ENCODE data around the gene HOXD12. TPM values are rescaled to one million over a fixed set of nuclear protein-coding genes. Genes with fewer than 3 reads are reported as not detected.

Gene HOXD12
- total RNA-seq, 2 experiments from 2014 or later: not detected

DNA sequence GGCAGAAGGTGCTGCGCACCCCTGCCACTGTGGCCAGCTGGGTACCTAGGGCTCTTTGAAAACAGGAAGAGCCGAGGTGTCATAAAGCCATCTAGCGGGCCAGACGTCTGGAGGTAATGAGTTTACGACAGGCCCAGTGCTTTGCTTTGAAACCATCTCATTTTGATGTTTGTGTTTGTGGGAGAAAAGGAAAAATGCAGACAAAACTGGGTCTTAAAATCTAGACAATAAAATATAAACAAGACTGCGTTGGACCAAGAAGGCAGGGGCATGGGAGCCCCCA lies 26.1 kb downstream of the HOXD12 start:
- CTCF ChIA-PET: interaction anchor here (2.4 kb wide), 1 partner anchor 525 kb away, joined by 19 read pairs; no protein-coding TSS in a partner anchor
- POLR2A ChIA-PET: no interaction called here

DNA sequence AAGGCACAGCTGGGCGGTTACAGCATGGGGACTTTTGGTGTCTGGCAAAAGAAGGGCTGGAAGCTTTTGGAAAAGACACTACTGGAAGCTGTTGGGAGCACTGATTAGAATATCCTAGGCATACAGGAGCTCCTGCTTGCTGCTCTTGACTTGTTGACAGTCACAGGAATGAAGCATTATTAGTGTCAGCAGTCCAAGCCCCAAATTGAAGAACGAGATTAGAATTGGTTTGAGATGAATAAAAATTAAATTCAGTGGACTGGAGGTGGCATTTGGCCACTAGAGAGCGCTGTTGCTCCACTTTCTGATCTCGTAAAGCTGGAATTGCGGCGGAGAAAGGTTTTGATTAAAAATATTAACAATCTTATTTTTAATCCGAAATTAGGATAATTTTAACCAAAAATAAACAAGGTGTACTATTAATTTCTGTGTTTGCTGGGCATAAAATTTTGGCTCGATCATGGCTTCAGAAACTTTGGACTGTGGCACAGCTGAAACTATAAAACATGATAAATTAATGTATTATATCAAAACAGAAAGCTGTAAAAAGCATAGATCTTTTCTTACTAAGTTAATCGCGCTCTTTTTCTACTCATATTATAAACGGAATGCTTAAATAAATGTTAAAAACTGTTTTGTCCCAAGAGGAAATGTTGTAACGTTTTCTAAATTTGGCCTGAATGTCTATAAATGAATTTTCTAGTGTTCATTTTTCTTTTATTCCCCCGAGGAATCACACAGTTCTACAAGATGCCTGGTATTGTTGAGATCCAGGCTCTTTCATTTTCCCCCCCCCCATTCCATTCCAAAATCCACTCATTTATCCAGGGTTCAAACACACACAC lies 27.6 kb downstream of the HOXD12 start:
- ChIA-PET POLR2A (interaction anchor here (1.2 kb wide), 1 partner anchor 328 kb away, joined by 3 read pairs; no protein-coding TSS in a partner anchor), CTCF (interaction anchor here (0.6 to 2.8 kb wide), 20 partner anchors 14 to 1034 kb away, joined by 3 to 19 read pairs (median 4); no protein-coding TSS in a partner anchor)

GRCh38 chr2:176127774-176128072 lies 28.1 kb downstream of the HOXD12 start:
- ChIA-PET CTCF (interaction anchor here (1.0 to 2.8 kb wide), 12 partner anchors 14 to 1033 kb away, joined by 3 to 19 read pairs (median 4); no protein-coding TSS in a partner anchor), POLR2A (interaction anchor here (1.2 kb wide), 1 partner anchor 327 kb away, joined by 3 read pairs; no protein-coding TSS in a partner anchor)

DNA sequence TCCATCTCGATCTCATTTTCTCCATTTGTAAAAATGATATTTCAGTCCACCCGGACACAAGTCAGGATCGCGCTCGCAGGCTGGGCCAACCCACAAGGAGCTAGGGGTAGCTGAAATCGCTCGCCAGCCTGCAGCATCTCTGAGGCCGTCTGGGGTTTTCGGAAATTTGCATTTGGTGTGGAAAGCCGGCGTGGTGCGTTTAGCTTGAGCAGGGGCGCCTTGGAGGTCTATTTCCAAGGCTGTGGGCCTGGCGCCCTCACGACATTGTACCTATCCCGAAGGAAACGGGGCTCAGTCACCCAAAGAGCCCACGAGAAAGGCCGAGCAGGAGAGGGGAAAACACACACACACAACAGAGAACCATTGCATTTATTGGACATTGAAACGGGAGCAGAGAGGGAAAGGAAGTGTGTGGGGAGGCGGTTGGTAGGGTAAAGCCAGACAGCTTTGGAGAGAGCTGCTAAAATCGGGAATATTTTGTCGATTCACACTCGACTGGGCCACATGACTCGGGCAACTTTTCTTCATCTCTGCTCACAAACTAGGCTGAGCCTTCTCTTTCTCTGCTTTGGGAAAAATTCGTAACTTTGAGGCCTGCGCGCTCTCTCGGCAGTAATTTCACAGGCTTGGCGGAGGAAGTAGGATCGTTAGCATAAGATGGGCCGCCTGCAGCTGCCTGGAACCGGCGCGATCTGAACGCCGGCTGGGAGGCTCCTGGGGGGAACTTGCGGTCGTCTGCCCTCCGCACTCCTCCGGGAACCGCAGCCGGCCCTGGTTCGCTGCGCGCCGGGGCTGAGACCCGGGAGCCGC lies 28.8 kb downstream of the HOXD12 start:
- ChIA-PET CTCF (interaction anchor here (0.9 to 2.8 kb wide), 8 partner anchors 12 to 1019 kb away, joined by 3 to 16 read pairs (median 4); no protein-coding TSS in a partner anchor), POLR2A (no interaction called here)

- CTCF ChIA-PET: interaction anchor here (0.9 to 2.8 kb wide), 3 partner anchors 11 to 523 kb away, joined by 4 to 16 read pairs (median 6); no protein-coding TSS in a partner anchor
- POLR2A ChIA-PET: no interaction called here
Observed at GRCh38 chr2:176128982-176129796, 29.6 kb downstream of the HOXD12 start, which contains the start of gene HOXD8. TSS of gene HOXD8 (plus strand) at chr2:176129705. CDS start at chr2:176130367, 662 bp downstream.

DNA sequence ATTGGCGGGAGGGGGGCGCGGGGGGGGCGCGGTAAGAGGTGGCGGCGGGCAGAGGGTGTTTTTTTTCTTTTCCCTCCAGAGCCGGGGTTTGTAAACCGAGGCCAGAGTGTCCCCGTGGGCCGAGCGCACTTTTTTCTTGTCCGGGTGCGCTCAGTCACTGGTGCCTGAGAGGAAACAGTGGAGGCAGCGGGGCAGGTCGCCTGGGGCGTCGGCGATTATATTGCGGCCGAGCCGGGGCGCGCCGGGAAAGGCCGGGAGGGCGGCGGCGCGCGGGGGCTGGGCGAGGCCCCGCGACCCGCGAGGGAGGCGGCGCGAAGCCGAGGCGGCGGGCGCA lies 30.2 kb downstream of the HOXD12 start:
- POLR2A ChIA-PET: no interaction called here
- CTCF ChIA-PET: interaction anchor here (1.8 kb wide), 1 partner anchor 11 kb away, joined by 6 read pairs; no protein-coding TSS in a partner anchor

DNA sequence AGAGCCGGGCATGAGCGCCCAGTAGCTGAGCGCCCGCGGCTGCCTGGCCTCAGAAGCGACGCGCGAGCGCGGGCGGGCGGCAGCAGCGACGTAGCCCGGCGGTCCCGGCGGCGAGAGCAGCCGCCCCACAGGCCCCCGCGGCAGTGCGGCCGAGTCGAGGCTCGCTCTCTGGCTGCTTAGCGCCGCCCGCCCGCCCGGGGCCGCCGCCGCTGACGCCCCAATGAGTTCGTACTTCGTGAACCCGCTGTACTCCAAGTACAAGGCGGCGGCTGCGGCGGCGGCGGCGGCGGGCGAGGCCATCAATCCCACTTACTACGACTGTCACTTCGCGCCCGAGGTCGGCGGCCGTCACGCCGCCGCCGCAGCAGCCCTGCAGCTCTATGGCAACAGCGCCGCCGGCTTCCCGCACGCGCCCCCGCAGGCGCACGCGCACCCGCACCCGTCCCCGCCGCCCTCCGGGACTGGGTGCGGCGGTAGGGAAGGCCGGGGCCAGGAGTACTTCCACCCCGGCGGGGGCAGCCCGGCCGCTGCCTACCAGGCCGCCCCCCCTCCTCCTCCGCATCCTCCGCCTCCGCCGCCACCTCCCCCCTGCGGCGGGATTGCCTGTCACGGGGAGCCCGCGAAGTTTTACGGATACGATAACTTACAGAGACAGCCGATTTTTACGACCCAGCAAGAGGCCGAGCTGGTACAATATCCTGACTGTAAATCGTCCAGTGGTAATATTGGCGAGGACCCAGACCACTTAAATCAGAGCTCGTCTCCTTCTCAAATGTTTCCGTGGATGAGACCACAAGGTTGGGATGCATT lies 30.8 kb downstream of the HOXD12 start:
- POLR2A ChIA-PET: no interaction called here
- CTCF ChIA-PET: interaction anchor here (1.2 kb wide), 1 partner anchor 10 kb away, joined by 5 read pairs; no protein-coding TSS in a partner anchor

DNA sequence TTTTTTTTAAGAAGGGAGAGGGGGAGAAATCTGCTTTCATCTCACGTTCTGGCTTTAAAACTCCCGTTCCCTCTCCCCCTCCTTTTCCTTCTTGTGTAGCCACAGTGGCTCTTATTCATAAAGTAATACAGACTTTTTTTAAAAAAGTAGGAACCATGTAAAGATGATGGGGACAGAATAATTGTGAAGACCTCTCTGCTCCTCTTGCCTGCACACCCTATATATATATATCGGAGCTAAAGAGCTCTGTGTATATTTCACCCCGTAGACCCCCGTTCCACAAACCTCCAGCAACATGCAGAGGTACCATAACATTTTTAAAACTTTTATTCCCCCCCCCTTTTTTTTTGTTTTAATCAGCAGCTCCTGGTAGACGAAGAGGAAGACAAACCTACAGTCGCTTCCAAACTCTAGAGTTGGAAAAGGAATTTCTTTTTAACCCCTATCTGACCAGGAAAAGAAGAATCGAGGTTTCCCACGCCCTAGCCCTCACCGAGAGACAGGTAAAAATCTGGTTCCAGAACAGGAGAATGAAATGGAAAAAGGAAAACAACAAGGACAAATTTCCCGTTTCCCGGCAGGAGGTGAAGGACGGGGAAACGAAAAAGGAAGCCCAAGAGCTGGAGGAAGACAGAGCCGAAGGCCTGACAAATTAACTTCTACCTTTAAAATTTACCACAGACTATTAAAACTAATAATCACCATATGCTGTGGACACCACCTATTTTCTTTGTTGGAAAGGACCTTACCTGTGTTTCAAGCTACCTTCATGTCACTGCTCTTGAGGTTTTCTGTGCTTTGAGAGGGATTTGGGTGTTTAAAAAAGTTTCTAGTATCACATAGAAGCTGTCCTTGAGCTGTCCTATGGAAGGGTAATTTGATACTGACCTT lies 31.6 kb downstream of the HOXD12 start:
- POLR2A ChIA-PET: no interaction called here
- CTCF ChIA-PET: interaction anchor here (0.7 to 1.2 kb wide), 4 partner anchors 9 to 521 kb away, joined by 3 to 5 read pairs (median 3); no protein-coding TSS in a partner anchor

DNA sequence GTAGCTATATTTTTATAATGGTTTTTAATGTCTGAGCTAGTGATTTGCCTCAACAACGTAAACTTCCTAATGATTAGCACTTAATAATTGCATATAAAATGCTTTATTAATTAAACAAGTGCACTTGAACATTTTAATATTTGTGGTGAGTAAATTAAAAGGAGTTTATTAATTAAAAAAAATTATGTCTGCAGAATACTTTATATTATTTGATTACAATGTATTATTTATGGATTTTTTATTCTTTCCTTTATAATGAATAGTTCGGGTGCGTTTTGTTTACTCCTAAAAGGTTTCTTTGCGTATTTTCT lies 32.2 kb downstream of the HOXD12 start:
- POLR2A ChIA-PET: no interaction called here
- CTCF ChIA-PET: interaction anchor here (0.7 to 1.2 kb wide), 4 partner anchors 8 to 520 kb away, joined by 3 read pairs; no protein-coding TSS in a partner anchor

DNA sequence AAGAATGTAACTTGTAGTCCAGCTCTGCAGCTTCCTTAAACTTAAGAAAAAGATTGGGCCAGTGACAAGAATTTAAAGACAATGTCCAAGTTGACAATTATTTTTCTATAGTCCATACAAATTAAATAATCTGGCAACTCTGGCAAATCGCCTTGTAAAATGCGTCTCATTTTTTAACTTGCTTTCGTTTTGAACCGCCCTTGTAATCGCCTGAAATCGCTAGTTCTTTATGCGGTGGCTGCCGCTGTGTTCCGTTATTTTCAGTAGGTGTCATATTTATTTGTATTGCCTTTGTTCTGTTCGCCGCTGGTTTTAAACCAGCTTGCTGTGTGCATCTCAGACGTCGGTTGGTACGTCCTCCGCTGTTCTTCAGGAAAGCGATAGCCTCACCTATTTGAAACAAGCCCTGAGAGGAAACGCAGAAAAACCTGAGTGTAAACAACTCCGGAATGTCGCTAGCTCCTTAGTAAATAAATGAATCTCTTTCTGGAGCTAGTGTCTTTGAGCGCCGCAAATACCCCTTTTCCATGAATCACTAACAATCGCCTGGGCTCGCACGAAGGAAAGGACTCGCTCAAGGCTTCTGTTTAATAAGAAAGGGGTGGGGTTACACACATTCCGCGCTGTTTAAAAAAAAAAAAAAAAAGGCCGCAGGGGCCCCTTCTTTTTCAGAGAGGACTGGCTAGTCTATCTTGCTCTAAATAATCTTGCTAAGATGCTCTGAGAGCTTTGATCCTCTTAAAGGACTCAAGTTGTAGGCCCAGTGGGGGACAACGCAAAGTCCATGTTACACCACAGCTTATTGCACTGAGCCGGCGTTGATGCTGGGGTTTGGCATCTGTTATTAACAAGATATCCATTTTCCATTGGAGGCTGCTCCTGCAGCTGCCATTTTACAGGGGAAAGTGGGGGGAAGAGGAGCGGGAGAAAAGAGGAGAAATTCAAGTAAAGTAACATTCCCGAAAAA lies 32.9 kb downstream of the HOXD12 start:
- ChIA-PET POLR2A (no interaction called here), CTCF (interaction anchor here (0.7 to 1.2 kb wide), 4 partner anchors 8 to 1016 kb away, joined by 3 to 4 read pairs (median 3); no protein-coding TSS in a partner anchor)

- POLR2A ChIA-PET: no interaction called here
- CTCF ChIA-PET: interaction anchor here (0.7 to 0.8 kb wide), 2 partner anchors 521 to 1015 kb away, joined by 3 to 4 read pairs; no protein-coding TSS in a partner anchor
Observed at GRCh38 chr2:176133389-176133788, 33.8 kb downstream of the HOXD12 start.

DNA sequence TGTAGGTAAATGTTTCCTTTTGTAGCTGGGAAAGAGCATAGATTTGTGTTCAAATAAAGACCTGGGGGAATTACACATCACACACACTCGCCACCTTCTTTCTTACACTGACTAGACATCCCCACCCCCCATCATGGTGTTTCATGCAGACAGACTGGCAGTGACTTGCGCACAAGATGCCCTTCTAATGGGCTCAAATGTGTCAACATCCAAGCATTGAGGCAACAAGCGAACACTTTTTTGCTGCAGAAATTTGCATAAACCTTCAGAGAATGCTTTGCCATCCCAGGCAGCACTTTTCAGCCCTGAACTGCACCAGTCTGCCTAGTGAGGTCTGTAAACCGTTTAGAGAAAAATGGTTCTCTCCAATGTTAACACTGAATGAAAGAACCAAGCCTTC lies 34.4 kb downstream of the HOXD12 start:
- CTCF ChIA-PET: no interaction called here
- POLR2A ChIA-PET: no interaction called here

DNA sequence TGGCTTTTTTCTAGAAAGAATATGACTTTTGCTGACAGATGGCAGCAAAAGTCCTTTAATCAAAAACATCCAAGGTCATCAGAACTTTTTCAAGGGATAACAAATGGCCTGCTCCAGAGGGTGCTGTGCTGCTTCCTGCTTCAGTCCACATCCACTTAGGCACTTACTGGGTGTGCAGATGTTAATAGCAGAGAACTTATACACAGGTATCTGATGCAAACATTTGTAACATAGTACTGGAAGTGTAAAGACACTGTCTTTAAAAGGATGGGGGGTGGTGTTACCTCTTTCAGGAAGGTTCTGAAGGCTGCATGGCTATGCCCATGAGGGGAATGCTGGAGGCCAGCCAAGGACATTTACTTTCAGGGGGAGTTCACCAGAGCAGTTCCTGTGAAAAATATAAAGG lies 35.4 kb downstream of the HOXD12 start:
- ChIA-PET POLR2A (no interaction called here), CTCF (interaction anchor here (1.3 kb wide), 1 partner anchor 504 kb away, joined by 4 read pairs; no protein-coding TSS in a partner anchor)

DNA sequence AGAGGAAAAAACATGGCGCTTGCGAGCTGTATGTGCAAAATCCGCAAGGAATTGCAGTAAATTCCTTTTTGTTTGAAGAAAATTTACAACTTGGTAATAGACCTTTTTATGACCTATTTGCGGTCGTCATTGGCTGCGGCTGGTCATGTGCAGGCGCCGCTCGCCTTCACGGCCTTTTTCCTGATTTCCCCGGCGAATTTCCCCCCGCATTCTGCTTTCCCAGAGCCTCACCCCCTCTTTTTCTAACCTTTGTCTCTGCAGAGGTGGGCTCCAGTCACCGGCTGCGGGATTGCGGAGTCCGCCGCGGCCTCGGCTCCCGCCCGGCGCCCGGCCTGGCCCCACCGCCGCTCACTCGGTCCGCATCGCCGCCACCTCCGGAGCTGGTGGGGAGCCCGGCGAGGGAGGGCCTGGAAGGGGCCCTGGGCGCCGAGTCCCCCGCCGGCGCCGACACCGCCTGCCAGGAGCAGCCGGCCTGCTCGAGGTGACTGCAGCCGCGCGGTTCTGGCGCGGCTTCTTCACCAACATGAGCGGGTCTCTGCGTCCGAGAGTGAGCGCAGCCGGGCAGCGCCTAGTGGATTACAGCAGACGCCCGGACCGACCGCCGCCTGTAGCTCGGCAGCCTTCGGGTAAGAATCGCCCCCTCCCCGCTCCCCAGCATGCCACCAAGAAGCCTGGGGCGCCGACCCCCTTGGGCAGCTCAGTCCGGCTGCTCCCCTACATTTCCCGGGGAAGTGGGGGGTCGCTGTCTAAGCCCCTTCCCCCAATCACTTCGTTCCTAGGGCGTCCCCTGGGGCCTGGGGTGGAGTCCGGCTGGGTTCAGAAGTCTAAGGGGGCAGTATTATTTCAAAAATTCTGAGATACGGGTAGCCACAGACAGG lies 37.0 kb downstream of the HOXD12 start:
- ChIA-PET CTCF (interaction anchor here (1.3 kb wide), 1 partner anchor 502 kb away, joined by 4 read pairs; no protein-coding TSS in a partner anchor), POLR2A (no interaction called here)

DNA sequence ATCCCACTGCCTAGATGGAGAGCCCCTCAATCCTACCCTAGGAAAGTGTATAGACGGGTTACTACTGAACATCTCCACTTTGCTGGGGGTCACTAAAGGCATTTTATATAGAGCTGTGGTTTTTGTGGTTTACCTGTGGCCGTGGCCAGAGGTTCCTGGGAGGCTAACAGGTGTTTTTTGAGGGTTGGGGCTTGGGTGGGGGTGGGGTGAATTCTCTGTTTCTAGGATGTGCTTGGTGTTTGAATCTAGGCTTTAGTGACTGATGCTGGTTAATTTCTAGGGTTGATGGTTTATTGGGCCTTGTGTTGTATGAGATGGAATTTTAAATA lies 37.6 kb downstream of the HOXD12 start:
- ChIA-PET CTCF (no interaction called here), POLR2A (no interaction called here)

DNA sequence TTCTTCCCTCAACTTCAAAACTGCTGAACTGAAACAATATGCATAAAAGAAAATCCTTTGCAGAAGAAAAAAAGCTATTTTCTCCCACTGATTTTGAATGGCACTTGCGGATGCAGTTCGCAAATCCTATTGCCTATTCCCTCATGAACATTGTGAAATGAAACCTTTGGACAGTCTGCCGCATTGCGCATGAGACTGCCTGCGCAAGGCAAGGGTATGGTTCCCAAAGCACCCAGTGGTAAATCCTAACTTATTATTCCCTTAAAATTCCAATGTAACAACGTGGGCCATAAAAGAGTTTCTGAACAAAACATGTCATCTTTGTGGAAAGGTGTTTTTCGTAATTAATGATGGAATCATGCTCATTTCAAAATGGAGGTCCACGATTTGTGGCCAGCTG lies 38.3 kb downstream of the HOXD12 start:
- ChIA-PET POLR2A (no interaction called here), CTCF (interaction anchor here (3.6 kb wide), 1 partner anchor 317 kb away, joined by 24 read pairs; no protein-coding TSS in a partner anchor)

Measured in activated CD8-positive, alpha-beta memory T cell treated with anti-CD3 and anti-CD28 coated beads for 36 hours (primary cell).